ENCODE measurements around the gene NT5C2. TPM values are rescaled to one million over a fixed set of nuclear protein-coding genes. Genes with fewer than 3 reads are reported as not detected.

NT5C2 gene
- total and polyA plus RNA-seq, 2 of the 8 experiments (the other 6 are each of a cell fraction or from before 2014, with no cell fraction given) = 35.2 to 106 TPM

GRCh38 chr10:103103989-103104388 lies 89.1 kb downstream of the NT5C2 start:
- Histone ChIP-seq H3K4me2 (ENCODE audit: insufficient read depth in 1 of 2, low read depth in 2 of 2, low read length in 2 of 2) (no peak overlapping the region), H3K23me2 (ENCODE audit: low read depth, low read length) (no peaks in the 10 kb centered on the region), H3K79me2 (ENCODE audit: control insufficient read depth in 1 of 2, insufficient read depth in 2 of 2, low read length in 2 of 2) (no peaks in the 10 kb centered on the region), H3K9ac (replicated peaks in 1 of 4; ENCODE audit: extremely low read depth in 1 of 4, low read depth in 3 of 4, low read length in 3 of 4) (no peak overlapping the region; a peak in 1 of 7 replicates), H2BK12ac (ENCODE audit: low read depth, low read length) (no peak overlapping the region), H4K91ac (replicated peaks; ENCODE audit: insufficient read length, low read length) (no peak overlapping the region), H2AK5ac (ENCODE audit: low read depth, low read length) (no peak overlapping the region), H2BK120ac (replicated peaks; ENCODE audit: low read depth, low read length) (no peak overlapping the region), H4K20me1 (replicated peaks in 1 of 2; ENCODE audit: control insufficient read depth in 1 of 2, insufficient read depth in 2 of 2, low read length in 2 of 2) (peaks cover 0 to 1% of the 10 kb centered on the region in 2 experiments), H3K27me3 (replicated peaks in 1 of 4; ENCODE audit: control insufficient read depth in 3 of 4, extremely low read depth in 1 of 4, insufficient read depth in 3 of 4, low read length in 3 of 4) (no peaks in the 10 kb centered on the region), H3K4me1 (replicated peaks in 1 of 4; ENCODE audit: control insufficient read depth in 3 of 4, insufficient read depth in 4 of 4, low read length in 3 of 4) (peaks cover 0 to 4% (median 0%) of the 10 kb centered on the region in 4 experiments; a peak in 1 of 7 replicates), H3K36me3 (ENCODE audit: control insufficient read depth in 2 of 4, insufficient read depth in 4 of 4, low read length in 3 of 4) (peaks cover 2 to 28% (median 7%) of the 10 kb centered on the region in 4 experiments; a peak in 5 of 8 replicates), H3K14ac (ENCODE audit: insufficient read length) (no peak overlapping the region), H3K56ac (replicated peaks; ENCODE audit: insufficient read length, low read depth, low read length) (no peak overlapping the region), H3K4ac (replicated peaks; ENCODE audit: insufficient read length, low read depth, low read length) (no peak overlapping the region), H2BK5ac (ENCODE audit: low read depth, low read length) (no peak overlapping the region), H4K8ac (ENCODE audit: extremely low read depth, insufficient read depth, low read length) (no peak overlapping the region), H2AFZ (ENCODE audit: low read length) (no peak overlapping the region), H3K27ac (ENCODE audit: low read depth, low read length) (no peak overlapping the region), H3K23ac (ENCODE audit: insufficient read length) (no peak overlapping the region), H3K79me1 (ENCODE audit: low read depth, low read length) (no peaks in the 10 kb centered on the region), H3K9me3 (ENCODE audit: insufficient read depth in 2 of 2, low read depth in 1 of 2, low read length in 1 of 2) (no peaks in the 10 kb centered on the region), H4K5ac (ENCODE audit: insufficient read length, low read depth, low read length) (no peak overlapping the region), H2BK20ac (ENCODE audit: low read length) (no peak overlapping the region), H2BK15ac (ENCODE audit: low read length) (no peak overlapping the region), H3K18ac (ENCODE audit: extremely low read depth, low read length) (no peak overlapping the region), H3K4me3 (ENCODE audit: extremely low read depth in 1 of 4, insufficient read depth in 2 of 4, low read depth in 3 of 4, low read length in 4 of 4) (no peak overlapping the region)
- no peak for DNase-seq (ENCODE audit: low read depth in 1 of 2, low spot score in 2 of 2)
- no peak for FAIRE-seq
- POLR2A ChIA-PET (ENCODE audit: partially characterized antibody) = no interaction called here
- TF ChIP-seq SIX5 (IDR thresholded peaks at IDR 0.05; ENCODE audit: low read depth, low read length) (no peak), BRCA1 (IDR thresholded peaks at IDR 0.05; ENCODE audit: low read depth, low read length) (no peak), HDAC6 (IDR thresholded peaks at IDR 0.05; ENCODE audit: low read depth, low read length) (no peak), ATF2 (IDR thresholded peaks at IDR 0.05; ENCODE audit: low read length) (no peak), SRF (IDR thresholded peaks at IDR 0.05; ENCODE audit: low read depth, low read length) (no peak), RAD21 (IDR thresholded peaks at IDR 0.05 in 1 of 2, conservative IDR thresholded peaks at IDR 0.05 in 1 of 2; ENCODE audit: low read depth in 2 of 2, low read length in 2 of 2) (no peak), GTF2F1 (IDR thresholded peaks at IDR 0.05; ENCODE audit: borderline replicate concordance, low read depth, low read length) (no peak), BCL11A (IDR thresholded peaks at IDR 0.05; ENCODE audit: low read depth in 2 of 2, low read length in 2 of 2) (no peak), RFX5 (IDR thresholded peaks at IDR 0.05; ENCODE audit: borderline replicate concordance, low read depth, low read length) (no peak), SP1 (IDR thresholded peaks at IDR 0.05; ENCODE audit: low read depth, low read length) (no peak), MAX (IDR thresholded peaks at IDR 0.05) (no peak), SIRT6 (IDR thresholded peaks at IDR 0.05; ENCODE audit: low read length) (no peak), TAF7 (optimal IDR thresholded peaks at IDR 0.05; ENCODE audit: borderline replicate concordance, low read depth, low read length) (no peak)
- WGBS, 2 experiments (ENCODE audit: extremely low coverage in 1 of 2, insufficient coverage in 1 of 2, insufficient read length in 1 of 2, insufficient replicate concordance in 2 of 2, low coverage in 1 of 2, low lambda C conversion rate in 2 of 2, missing lambda C conversion rate in 1 of 2) = 93% methylated on average over 2 of the region's 2 CpGs; no CpG with 5 or more reads in 1 of the 2 experiments
- CTCF ChIA-PET (ENCODE audit: partially characterized antibody) = interaction anchor here (0.6 to 1.7 kb wide), 8 partner anchors 16 to 146 kb away, joined by 3 to 8 read pairs (median 3); no protein-coding TSS in a partner anchor
